ENCODE data around the gene FFAR2.

- TF ChIP-seq, protein P1, sequence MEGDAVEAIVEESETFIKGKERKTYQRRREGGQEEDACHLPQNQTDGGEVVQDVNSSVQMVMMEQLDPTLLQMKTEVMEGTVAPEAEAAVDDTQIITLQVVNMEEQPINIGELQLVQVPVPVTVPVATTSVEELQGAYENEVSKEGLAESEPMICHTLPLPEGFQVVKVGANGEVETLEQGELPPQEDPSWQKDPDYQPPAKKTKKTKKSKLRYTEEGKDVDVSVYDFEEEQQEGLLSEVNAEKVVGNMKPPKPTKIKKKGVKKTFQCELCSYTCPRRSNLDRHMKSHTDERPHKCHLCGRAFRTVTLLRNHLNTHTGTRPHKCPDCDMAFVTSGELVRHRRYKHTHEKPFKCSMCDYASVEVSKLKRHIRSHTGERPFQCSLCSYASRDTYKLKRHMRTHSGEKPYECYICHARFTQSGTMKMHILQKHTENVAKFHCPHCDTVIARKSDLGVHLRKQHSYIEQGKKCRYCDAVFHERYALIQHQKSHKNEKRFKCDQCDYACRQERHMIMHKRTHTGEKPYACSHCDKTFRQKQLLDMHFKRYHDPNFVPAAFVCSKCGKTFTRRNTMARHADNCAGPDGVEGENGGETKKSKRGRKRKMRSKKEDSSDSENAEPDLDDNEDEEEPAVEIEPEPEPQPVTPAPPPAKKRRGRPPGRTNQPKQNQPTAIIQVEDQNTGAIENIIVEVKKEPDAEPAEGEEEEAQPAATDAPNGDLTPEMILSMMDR (IDR thresholded peaks at IDR 0.05): no peak
- TF ChIP-seq ZFX (IDR thresholded peaks at IDR 0.05; ENCODE audit: borderline replicate concordance): no peak
These were observed 40.4 kb upstream of the FFAR2 start for GRCh38 chr19:35407619-35408018.
